HEK293 (cell line): Measurements from ENCODE around the gene RB1.

Experiments
- CTCF ChIA-PET: fragments of 350-600 bp; formaldehyde crosslinking; extraction: SDS; loops from one replicate; lab custom pipeline; 2021; ENCODE audit warnings: antibody characterized with exemption; lab: Yijun Ruan, JAX
- POLR2A ChIA-PET: fragments of 300-600 bp; formaldehyde crosslinking; extraction: SDS; loops from one replicate; lab custom pipeline; 2020; ENCODE audit warnings: antibody characterized with exemption, inconsistent platforms; lab: Yijun Ruan, JAX
- H3K27ac ChIP-seq: fragments of 200-500 bp; sonication (Bioruptor generic); 2 replicates; pipeline ENCODE4 v1.5.1; 2014; ENCODE audit warnings: low read depth, low read length, control low read depth, inconsistent platforms; ENCODE audit errors: extremely low read depth
- H3K36me3 ChIP-seq, 2 experiments: fragments of 200-500 bp in 1 of 2; sonication (Bioruptor generic) in 1 of 2; 1 replicate in 1 of 2; 2 replicates in 1 of 2; pipeline ENCODE4 v1.5.1; 2014 to 2017; ENCODE audit warnings: inconsistent platforms in 2 of 2, low read length in 2 of 2; ENCODE audit not compliant: control insufficient read depth in 2 of 2, insufficient read depth in 1 of 2
- H3K4me1 ChIP-seq: fragments of 200-500 bp; sonication (Bioruptor generic); 2 replicates; pipeline ENCODE4 v1.5.1; 2014; ENCODE audit warnings: mild to moderate bottlenecking, low read length, inconsistent platforms; ENCODE audit not compliant: control insufficient read depth, insufficient read depth
- H3K4me3 ChIP-seq: 2 replicates; pipeline ENCODE4 v1.5.1; 2011; ENCODE audit warnings: low read depth, mild to moderate bottlenecking, control low read depth, low read length, moderate library complexity
- H3K9me3 ChIP-seq: fragments of 200-500 bp; sonication (Bioruptor generic); 2 replicates; pipeline ENCODE4 v1.5.1; 2014; ENCODE audit warnings: low read depth, low read length, inconsistent platforms; ENCODE audit not compliant: control insufficient read depth, insufficient read depth
- GLI4 ChIP-seq: fragments of 450-650 bp; formaldehyde crosslinking; IDR thresholded peaks from 2 replicates; pipeline ENCODE4 v1.5.1; 2016; ENCODE audit warnings: missing biosample characterization, missing genetic modification characterization
- HOXC10 ChIP-seq: sonication (generic); formaldehyde crosslinking; IDR thresholded peaks from 2 replicates; pipeline ENCODE4 v1.8.1; 2023; ENCODE audit warnings: mild to moderate bottlenecking, missing genetic modification reagents
- ZBTB17 ChIP-seq: fragments of 450-650 bp; formaldehyde crosslinking; IDR thresholded peaks from 2 replicates; pipeline ENCODE4 v1.5.1; 2016; ENCODE audit warnings: missing biosample characterization, missing genetic modification characterization
- ZBTB21 ChIP-seq: fragments of 450-650 bp; formaldehyde crosslinking; IDR thresholded peaks from 2 replicates; pipeline ENCODE4 v1.5.1; 2017; ENCODE audit warnings: missing biosample characterization, missing genetic modification characterization
- ZFP3 ChIP-seq: fragments of 450-650 bp; formaldehyde crosslinking; IDR thresholded peaks from 2 replicates; pipeline ENCODE4 v1.5.1; 2016; ENCODE audit warnings: low read depth, missing biosample characterization, missing genetic modification characterization
- ZNF121 ChIP-seq: fragments of 450-650 bp; formaldehyde crosslinking; IDR thresholded peaks from 2 replicates; pipeline ENCODE4 v1.5.1; 2016; ENCODE audit warnings: missing biosample characterization, missing genetic modification characterization
- ZNF214 ChIP-seq: fragments of 450-650 bp; formaldehyde crosslinking; IDR thresholded peaks from 2 replicates; pipeline ENCODE4 v1.5.1; 2017; ENCODE audit warnings: missing biosample characterization, mild to moderate bottlenecking, missing genetic modification characterization, borderline replicate concordance
- ZNF223 ChIP-seq: fragments of 450-650 bp; formaldehyde crosslinking; IDR thresholded peaks from 2 replicates; pipeline ENCODE4 v1.5.1; 2016; ENCODE audit warnings: missing biosample characterization, missing genetic modification characterization
- ZNF274 ChIP-seq, 2 experiments: fragments of 200-500 bp in 1 of 2; fragments of 450-650 bp in 1 of 2; sonication (Bioruptor generic) in 1 of 2; formaldehyde crosslinking in 1 of 2; IDR thresholded peaks; 2 replicates each; pipeline versions ENCODE4 v1.5.1 to v1.6.1; 2014 to 2016; ENCODE audit warnings: borderline replicate concordance in 1 of 2, inconsistent platforms in 1 of 2, low read length in 1 of 2, missing biosample characterization in 1 of 2, missing genetic modification characterization in 1 of 2
- ZNF341 ChIP-seq: fragments of 450-650 bp; formaldehyde crosslinking; IDR thresholded peaks from 2 replicates; pipeline ENCODE4; 2016; ENCODE audit warnings: low read depth, missing biosample characterization, missing genetic modification characterization
- ZNF544 ChIP-seq: fragments of 450-650 bp; formaldehyde crosslinking; IDR thresholded peaks from 2 replicates; pipeline ENCODE4 v1.5.0; 2017; ENCODE audit warnings: missing biosample characterization, missing genetic modification characterization
- ZNF549 ChIP-seq: fragments of 450-650 bp; IDR thresholded peaks from 2 replicates; pipeline ENCODE4 v1.5.1; 2018; ENCODE audit warnings: missing biosample characterization, missing genetic modification characterization, mild to moderate bottlenecking, inconsistent platforms, moderate library complexity
- ZNF623 ChIP-seq: fragments of 450-650 bp; formaldehyde crosslinking; IDR thresholded peaks from 2 replicates; pipeline ENCODE4 v1.5.1; 2016; ENCODE audit warnings: missing biosample characterization, missing genetic modification characterization
- TF ChIP-seq, protein P1 (sequence below): fragments of 450-650 bp; formaldehyde crosslinking; IDR thresholded peaks from 2 replicates; pipeline ENCODE4 v1.5.1; 2016; ENCODE audit warnings: missing biosample characterization, missing genetic modification characterization
- TF ChIP-seq, protein P2 (sequence below): fragments of 450-650 bp; formaldehyde crosslinking; IDR thresholded peaks from 2 replicates; pipeline ENCODE4 v1.5.1; 2016; ENCODE audit warnings: missing biosample characterization, missing genetic modification characterization
- TF ChIP-seq, protein P3 (sequence below): fragments of 450-650 bp; formaldehyde crosslinking; IDR thresholded peaks from 2 replicates; pipeline ENCODE4 v1.5.1; 2017; ENCODE audit warnings: missing biosample characterization, missing genetic modification characterization
- TF ChIP-seq, protein P4 (sequence below): fragments of 450-650 bp; formaldehyde crosslinking; IDR thresholded peaks from 2 replicates; pipeline ENCODE4 v1.5.1; 2016; ENCODE audit warnings: missing biosample characterization, missing genetic modification characterization
- TF ChIP-seq, protein P5 (sequence below): fragments of 450-650 bp; formaldehyde crosslinking; IDR thresholded peaks from 2 replicates; pipeline ENCODE4 v1.5.1; 2016; ENCODE audit warnings: missing biosample characterization, missing genetic modification characterization
- TF ChIP-seq, protein P6 (sequence below): fragments of 450-650 bp; formaldehyde crosslinking; IDR thresholded peaks from 2 replicates; pipeline ENCODE4 v1.5.1; 2016; ENCODE audit warnings: missing biosample characterization, missing genetic modification characterization

Gene RB1

DNA sequence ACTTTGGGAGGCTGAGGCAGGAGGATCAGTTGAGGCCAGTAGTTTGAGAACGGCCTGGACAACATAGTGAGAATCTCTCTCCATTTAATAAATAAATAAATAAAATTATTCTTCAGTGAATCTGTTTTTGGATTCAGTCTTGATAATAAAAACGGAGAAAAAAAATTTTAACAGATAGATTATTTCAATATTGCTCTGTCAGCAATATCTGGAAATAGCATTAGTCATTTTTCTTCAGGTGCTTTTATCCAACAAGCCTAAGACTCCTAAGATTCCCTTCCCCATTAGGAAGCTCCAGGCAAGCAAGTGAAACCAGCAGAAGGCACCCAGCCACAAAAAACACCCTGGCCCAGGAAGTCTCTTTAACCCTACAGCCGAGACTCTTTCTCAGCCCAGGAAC is 130.6 kb downstream of the RB1 start:
- TF ChIP-seq ZNF341: no peak
- no peak for TF ChIP-seq ZBTB17 (tag by site-specific recombination)
- TF ChIP-seq, protein P1, sequence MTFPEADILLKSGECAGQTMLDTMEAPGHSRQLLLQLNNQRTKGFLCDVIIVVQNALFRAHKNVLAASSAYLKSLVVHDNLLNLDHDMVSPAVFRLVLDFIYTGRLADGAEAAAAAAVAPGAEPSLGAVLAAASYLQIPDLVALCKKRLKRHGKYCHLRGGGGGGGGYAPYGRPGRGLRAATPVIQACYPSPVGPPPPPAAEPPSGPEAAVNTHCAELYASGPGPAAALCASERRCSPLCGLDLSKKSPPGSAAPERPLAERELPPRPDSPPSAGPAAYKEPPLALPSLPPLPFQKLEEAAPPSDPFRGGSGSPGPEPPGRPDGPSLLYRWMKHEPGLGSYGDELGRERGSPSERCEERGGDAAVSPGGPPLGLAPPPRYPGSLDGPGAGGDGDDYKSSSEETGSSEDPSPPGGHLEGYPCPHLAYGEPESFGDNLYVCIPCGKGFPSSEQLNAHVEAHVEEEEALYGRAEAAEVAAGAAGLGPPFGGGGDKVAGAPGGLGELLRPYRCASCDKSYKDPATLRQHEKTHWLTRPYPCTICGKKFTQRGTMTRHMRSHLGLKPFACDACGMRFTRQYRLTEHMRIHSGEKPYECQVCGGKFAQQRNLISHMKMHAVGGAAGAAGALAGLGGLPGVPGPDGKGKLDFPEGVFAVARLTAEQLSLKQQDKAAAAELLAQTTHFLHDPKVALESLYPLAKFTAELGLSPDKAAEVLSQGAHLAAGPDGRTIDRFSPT (tag by site-specific recombination): no peak
- TF ChIP-seq, protein P2, sequence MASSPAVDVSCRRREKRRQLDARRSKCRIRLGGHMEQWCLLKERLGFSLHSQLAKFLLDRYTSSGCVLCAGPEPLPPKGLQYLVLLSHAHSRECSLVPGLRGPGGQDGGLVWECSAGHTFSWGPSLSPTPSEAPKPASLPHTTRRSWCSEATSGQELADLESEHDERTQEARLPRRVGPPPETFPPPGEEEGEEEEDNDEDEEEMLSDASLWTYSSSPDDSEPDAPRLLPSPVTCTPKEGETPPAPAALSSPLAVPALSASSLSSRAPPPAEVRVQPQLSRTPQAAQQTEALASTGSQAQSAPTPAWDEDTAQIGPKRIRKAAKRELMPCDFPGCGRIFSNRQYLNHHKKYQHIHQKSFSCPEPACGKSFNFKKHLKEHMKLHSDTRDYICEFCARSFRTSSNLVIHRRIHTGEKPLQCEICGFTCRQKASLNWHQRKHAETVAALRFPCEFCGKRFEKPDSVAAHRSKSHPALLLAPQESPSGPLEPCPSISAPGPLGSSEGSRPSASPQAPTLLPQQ (tag by site-specific recombination): no peak
- TF ChIP-seq ZNF623 (tag by site-specific recombination): no peak
- TF ChIP-seq ZNF214: no peak
- TF ChIP-seq ZNF274 (IDR thresholded peaks at IDR 0.05; ENCODE audit: low read length): no peak
- no peak for TF ChIP-seq ZNF274 (tag by site-specific recombination; IDR thresholded peaks at IDR 0.05; ENCODE audit: borderline replicate concordance)
- Histone ChIP-seq H3K4me1 (peaks cover 16% of the 10 kb centered on the region), H3K4me3 (no peak overlapping the region), H3K9me3 (no peaks in the 10 kb centered on the region), H3K27ac (no peak overlapping the region), H3K36me3 (no peaks in the 10 kb centered on the region)
- CTCF ChIA-PET: no interaction called here
- POLR2A ChIA-PET: no interaction called here

DNA sequence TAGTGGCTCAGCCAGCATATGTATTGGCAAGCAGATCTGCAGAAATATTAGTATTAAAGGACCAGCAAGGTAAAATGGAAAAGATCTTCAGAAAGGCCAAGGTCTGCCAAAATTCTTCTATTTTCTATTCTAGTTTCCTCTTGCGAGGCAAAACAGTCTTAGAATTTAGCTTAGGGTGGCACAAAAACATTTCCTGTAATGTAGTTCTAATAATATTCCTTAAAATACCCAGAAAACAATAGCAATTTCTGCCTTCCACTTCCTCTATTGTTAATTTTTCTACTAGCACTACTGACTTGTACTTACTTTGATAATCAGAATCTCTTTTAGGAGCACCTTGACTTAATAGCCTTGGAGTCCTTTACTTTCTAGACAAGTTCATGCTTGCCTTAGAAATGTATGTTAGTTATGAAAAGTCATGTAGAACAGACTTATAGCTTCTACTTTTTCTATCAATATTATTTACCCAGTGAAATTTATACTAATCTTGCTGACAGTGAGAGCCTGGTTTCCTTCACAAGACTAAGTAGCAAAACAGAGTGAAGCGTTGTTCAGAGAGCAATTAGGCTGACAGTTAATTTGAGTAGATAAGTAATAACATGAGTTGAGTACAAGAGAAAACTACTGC is 133.2 kb downstream of the RB1 start:
- no peaks in the 10 kb centered on the region for H3K36me3 ChIP-seq
- H3K4me3 ChIP-seq: no peak overlapping the region
- H3K9me3 ChIP-seq: no peaks in the 10 kb centered on the region
- TF ChIP-seq GLI4 (tag by site-specific recombination): no peak
- TF ChIP-seq, protein P3, sequence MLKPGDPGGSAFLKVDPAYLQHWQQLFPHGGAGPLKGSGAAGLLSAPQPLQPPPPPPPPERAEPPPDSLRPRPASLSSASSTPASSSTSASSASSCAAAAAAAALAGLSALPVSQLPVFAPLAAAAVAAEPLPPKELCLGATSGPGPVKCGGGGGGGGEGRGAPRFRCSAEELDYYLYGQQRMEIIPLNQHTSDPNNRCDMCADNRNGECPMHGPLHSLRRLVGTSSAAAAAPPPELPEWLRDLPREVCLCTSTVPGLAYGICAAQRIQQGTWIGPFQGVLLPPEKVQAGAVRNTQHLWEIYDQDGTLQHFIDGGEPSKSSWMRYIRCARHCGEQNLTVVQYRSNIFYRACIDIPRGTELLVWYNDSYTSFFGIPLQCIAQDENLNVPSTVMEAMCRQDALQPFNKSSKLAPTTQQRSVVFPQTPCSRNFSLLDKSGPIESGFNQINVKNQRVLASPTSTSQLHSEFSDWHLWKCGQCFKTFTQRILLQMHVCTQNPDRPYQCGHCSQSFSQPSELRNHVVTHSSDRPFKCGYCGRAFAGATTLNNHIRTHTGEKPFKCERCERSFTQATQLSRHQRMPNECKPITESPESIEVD (tag by site-specific recombination): peak; percentile 85
- TF ChIP-seq ZNF549 (tag by site-specific recombination): no peak
- TF ChIP-seq HOXC10 (CRISPR knock-in tag): no peak
- TF ChIP-seq ZNF223 (tag by site-specific recombination): no peak
- peaks cover 10% of the 10 kb centered on the region for H3K4me1 ChIP-seq
- ChIA-PET POLR2A (no interaction called here), CTCF (no interaction called here)
- H3K27ac ChIP-seq: no peak overlapping the region

DNA sequence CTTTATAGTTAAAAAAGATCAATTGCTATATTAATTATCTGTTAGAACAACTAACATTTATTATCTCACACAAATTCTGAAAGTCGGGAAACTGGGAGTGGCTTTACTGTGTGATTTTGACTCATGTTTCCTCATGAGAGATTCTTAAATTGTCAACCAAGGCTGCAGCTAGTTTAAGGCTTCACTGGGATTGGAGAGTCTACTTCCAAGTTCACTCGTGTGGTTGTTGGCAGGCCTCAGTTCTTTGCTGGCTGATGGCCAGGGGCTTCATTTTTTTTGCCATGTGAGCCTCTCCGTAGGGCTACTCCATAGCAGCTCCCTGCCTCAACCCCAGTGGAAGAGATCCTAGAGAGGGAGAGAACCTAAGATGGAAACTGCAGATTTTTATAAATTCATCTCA is 133.8 kb downstream of the RB1 start:
- ChIA-PET CTCF (no interaction called here), POLR2A (no interaction called here)
- Histone ChIP-seq H3K9me3 (no peaks in the 10 kb centered on the region), H3K4me1 (peaks cover 9% of the 10 kb centered on the region; the same call in 1 of the 2 replicates), H3K36me3 (no peaks in the 10 kb centered on the region), H3K27ac (no peak overlapping the region), H3K4me3 (no peak overlapping the region)
- TF ChIP-seq, protein P4, sequence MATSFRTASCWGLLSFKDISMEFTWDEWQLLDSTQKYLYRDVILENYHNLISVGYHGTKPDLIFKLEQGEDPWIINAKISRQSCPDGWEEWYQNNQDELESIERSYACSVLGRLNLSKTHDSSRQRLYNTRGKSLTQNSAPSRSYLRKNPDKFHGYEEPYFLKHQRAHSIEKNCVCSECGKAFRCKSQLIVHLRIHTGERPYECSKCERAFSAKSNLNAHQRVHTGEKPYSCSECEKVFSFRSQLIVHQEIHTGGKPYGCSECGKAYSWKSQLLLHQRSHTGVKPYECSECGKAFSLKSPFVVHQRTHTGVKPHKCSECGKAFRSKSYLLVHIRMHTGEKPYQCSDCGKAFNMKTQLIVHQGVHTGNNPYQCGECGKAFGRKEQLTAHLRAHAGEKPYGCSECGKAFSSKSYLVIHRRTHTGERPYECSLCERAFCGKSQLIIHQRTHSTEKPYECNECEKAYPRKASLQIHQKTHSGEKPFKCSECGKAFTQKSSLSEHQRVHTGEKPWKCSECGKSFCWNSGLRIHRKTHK: no peak
- no peak for TF ChIP-seq ZFP3 (tag by site-specific recombination)
- TF ChIP-seq, protein P5, sequence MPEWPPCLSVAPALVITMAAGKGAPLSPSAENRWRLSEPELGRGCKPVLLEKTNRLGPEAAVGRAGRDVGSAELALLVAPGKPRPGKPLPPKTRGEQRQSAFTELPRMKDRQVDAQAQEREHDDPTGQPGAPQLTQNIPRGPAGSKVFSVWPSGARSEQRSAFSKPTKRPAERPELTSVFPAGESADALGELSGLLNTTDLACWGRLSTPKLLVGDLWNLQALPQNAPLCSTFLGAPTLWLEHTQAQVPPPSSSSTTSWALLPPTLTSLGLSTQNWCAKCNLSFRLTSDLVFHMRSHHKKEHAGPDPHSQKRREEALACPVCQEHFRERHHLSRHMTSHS (tag by site-specific recombination): no peak
- TF ChIP-seq, protein P6, sequence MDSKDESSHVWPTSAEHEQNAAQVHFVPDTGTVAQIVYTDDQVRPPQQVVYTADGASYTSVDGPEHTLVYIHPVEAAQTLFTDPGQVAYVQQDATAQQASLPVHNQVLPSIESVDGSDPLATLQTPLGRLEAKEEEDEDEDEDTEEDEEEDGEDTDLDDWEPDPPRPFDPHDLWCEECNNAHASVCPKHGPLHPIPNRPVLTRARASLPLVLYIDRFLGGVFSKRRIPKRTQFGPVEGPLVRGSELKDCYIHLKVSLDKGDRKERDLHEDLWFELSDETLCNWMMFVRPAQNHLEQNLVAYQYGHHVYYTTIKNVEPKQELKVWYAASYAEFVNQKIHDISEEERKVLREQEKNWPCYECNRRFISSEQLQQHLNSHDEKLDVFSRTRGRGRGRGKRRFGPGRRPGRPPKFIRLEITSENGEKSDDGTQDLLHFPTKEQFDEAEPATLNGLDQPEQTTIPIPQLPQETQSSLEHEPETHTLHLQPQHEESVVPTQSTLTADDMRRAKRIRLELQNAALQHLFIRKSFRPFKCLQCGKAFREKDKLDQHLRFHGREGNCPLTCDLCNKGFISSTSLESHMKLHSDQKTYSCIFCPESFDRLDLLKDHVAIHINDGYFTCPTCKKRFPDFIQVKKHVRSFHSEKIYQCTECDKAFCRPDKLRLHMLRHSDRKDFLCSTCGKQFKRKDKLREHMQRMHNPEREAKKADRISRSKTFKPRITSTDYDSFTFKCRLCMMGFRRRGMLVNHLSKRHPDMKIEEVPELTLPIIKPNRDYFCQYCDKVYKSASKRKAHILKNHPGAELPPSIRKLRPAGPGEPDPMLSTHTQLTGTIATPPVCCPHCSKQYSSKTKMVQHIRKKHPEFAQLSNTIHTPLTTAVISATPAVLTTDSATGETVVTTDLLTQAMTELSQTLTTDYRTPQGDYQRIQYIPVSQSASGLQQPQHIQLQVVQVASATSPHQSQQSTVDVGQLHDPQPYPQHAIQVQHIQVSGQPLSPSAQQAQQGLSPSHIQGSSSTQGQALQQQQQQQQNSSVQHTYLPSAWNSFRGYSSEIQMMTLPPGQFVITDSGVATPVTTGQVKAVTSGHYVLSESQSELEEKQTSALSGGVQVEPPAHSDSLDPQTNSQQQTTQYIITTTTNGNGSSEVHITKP (tag by site-specific recombination): no peak
- no peak for TF ChIP-seq ZNF623 (tag by site-specific recombination)
- TF ChIP-seq ZNF544 (tag by site-specific recombination): no peak
- TF ChIP-seq ZBTB21 (tag by site-specific recombination): no peak
- no peak for TF ChIP-seq ZNF121 (tag by site-specific recombination)
